IPS DF 4.7 (cell line): ENCODE measurements around the gene KLF15.
"Not testable (repeated sequence)": the region's sequence is repeated elsewhere in the genome, so short reads cannot be mapped to it uniquely, and the experiment has no call there.

ENCODE experiments used
- DNase-seq: peaks from one replicate; pipeline ENCODE4 v3.0.0-alpha.2; 2013; ENCODE audit warnings: low spot score; ENCODE audit errors: extremely low read depth

KLF15 gene

DNA sequence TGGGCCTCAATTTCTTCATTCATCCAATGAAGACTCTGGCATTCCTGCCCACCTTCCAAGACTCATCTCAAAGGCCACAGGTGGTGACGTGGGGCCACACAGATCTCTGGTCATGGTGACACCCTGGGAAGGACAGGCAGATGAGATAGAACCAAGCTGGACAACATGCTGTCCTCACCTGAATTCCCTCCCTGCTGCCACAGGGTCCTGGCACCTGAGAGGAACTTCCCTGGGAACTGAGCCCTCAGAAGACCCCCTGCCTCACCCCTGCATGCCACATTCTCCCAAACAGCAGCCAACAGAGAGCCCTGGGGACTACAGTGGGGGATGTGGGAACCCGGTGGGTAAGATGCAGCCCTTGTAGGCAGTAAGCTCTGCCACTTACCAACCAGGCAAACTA, 10.7 kb downstream of the KLF15 start:
- DNase-seq: no peak

DNA sequence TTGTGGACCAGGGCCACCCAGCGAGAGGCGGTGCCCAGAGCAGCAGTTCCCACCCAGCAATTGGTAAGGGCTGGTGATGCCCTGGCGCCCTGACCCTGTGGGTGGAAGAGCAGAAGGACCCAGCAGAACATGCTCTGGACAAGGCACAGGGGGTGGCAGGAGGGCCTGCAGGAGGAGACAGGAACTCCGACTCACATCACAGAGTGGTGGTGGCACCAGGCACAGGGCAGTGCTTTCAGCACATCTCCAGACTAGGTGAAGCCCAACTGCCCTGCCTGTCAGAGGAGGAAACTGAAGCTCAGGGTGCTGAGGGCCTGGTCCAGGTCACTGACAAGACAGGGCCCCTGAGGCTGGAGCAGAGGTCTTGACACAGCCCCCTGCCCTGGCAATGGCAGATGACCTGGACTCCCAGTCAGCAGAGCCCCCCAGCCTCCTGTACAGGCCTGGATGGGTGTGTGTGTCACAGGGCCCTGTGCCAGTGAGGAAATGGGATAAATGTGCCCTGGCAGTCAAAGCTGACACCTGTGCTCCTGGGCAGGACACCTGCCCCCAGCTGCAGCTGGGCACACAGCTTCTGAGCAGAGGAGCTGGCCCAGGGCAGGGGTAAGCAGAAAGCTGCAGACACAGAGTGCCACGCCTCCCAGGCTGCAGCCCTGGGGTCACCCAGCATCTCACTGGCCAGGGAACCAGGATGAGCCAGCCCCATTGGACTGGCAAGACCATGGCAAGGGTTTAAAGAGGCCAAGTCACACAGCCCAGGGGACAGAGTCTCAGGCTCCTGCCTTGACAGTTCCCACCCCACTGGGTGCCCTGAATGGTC, 11.4 kb downstream of the KLF15 start:
- DNase-seq: no peak

DNA sequence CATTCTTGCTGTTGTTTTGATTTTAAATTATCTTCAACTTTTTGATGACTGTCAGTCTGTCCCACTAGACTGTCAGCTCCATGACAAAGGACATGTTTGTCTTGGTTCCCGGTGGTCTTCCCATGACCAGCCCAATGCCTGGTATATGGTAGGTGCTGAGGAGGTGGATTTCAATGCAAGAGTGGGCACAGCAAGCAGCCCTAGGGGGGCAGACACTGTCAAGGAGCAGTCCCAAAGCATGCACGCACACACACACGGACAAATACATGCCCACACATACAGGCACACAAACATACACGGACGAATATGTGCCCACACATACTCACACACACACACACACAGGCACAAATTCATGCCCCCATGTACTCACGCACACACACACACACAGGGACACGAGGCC, 12.0 kb downstream of the KLF15 start:
- DNase-seq: no peak

DNA sequence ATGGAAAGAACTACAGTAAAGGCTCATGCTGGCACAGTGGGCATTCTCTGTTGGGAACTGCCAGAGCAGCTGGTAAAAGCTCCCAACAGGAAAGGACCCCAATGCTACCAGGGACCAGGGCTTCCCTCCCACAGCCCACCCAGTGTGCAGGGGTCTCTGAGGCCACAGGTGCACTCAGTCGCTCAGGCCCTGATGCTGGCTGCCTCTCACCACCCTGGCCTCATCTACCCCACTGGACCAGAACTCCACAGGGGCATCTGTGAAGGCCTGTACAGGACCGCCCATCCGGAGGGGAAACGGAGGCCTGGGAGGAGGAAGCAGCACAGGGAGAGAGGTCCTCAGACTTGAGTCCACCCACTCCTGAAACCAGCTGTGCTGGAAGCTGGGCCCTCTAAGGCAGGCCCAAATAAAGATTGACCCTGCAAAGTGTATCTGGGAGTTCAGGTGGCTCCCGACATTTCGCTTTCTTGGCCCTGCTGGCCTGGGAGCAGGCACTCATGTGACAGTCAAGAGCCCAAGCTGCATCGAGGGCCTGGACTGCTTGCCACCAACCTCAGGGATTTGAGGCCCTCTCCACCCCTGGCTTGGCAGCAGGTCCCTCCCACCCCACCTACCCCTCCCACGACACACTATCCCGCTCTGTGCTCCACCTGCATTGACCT, 12.7 kb downstream of the KLF15 start:
- no peak for DNase-seq

DNA sequence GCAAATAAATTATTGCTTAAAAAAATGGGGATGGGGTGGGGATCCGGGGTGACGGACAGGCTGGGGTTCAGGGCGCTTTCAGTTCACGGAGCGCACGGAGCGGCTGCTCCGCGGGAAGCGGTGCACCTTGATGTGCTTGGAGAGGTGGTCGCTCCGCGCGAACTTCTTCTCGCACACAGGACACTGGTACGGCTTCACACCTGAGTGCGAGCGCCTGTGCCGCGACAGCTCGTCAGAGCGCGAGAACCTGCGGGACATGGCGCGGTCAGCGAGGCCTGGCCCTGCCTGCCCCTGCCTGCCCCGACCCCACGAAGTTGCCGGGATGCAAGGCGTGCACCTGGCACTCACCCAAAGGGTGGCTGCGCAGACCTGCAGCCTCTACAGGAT, 13.6 kb downstream of the KLF15 start:
- DNase-seq: no peak

DNA sequence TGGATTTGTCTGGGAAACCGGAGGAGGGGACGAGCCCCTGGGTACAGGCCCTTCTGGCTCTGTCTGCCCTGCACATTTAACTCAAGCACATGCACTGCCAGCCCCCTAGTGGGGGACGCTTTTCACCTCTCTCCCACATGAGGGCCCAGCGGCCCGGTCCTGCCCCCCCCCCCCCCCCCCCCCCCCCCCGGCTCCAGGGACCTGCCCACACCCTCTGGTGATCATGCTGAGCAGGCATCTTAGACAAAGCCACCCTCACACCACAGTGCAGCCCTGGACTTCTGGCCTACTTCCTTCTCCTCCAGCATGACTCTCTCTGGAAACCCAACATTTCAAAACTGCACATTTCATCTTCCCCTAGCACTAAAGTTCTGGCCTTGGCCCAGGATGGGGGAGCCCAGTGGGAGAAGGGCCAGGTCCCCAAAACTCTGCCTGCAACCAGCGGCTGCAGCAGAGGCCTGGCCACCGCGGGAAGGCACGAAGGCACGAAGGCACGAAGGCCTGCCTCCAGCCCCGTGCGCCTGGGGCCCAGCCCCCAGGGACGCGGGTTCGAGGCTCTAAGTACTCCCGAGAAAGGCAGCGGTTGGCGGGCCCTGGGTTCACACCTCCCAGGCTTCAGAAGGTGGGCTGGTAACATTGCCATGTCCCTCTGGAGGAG, 14.1 kb downstream of the KLF15 start:
- no peak for DNase-seq

DNA sequence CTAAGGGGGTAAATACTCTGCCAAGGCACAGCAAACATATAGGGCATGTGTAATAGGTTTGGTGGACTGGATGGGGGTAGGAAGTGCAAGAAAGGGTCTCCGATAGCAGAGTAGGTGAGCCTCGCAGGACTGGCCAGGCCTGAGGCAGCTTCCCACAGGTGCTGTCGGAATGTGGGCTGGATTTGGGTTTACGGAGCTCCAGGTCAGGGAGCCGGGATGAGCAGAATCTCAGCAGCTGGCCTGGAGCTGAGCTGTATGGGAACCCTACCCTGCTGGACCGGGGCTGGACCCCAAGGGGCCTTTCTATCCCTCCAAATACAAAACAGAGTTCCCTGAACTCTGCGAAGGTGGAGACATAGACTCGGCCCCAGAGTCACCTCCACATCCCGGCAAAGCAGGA, 15.0 kb downstream of the KLF15 start:
- no peak for DNase-seq

DNA sequence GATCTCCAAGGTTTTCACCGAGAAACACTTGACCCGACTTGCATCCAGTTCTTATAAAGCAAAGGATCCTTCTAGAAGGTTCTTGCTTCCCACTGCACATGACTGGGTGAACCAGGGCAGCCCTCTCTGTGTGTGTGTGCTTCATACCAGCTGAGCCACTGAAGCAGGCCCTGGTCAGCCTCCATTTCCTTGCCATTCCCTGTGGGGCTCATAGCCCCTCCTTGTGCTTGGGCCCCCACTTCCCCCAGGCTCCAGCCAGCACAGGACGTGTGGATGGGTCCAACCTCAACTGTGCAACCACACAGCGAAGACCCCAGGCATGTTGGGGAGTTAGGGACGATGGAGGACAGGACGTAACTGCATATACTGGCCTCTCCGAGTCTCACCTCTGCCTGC, 15.5 kb downstream of the KLF15 start:
- DNase-seq: no peak

DNA sequence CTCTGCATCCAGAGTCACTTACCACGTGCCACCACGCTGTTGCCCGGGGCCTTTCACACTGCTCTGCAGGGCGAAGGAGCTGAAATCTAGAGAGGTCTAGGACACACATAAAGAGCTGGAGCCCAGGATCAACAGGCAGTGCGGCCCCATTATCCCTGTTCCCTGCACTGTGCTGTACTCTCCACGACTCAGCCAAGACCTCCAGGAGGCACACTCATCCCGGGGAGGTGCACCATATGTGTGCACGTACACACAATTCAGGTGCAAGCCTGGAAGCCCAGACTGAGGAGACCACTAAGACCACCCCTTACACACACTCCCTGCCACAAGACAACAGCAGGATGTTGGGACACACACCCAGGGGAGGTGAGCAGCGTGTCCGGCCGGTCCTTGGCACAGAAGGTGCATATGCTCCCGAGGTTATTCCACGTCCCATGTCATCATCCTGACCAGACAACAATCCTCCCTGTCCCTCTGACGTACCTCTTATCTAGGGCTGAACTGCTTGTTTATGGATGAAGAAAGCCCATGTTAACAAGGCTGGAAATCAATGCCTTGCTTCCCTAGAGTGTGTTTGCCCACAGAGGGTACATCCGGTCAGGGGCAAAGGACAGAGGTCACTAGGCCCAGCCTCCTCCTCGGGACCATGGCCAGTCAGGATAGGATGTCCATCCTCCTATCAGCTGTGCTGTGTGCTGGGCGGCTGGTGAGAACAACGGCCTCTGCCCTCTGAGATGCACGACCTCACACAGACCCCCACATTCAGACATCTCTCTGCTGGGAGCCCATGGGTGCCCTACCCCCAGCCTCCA, 16.1 kb downstream of the KLF15 start:
- no peak for DNase-seq

DNA sequence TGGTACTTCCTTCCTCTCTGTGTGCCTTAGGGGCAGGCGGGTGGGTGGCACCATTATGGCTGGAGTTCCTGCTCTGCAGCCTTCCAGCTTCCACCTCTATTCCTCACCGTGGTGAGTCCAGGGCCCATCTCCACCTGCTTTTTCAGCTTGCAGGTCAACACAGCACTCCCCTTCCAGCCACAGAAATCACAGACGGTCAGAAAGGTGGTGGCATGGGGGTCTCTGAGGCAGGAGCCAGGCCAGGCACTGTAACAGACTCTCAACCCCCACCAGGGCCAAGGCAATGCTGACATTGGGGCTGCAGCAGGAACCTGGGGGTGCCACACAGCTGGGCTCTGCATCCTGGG, 16.6 kb downstream of the KLF15 start:
- DNase-seq: no peak

DNA sequence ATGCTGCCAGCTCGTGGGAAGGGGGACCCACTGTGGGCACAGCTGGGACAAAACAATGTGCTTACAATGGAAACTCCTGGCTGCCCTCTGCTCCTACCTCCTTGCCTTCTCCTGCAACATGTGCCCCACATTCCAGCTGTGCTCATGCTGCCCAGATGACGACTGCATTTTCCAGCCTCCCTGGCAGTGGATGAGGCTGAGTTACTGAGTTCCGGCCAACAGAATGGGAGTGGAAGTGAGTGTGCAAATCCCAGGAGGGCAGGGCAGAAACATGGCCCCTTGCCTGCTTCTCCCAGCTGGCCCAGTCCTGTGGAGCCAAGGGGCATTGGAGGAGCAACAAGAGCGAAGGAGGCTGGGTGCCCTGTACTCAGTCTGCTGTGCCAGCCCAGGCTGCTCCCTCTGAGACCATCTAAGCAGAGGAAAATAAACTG, 17.1 kb downstream of the KLF15 start:
- DNase-seq: no peak

DNA sequence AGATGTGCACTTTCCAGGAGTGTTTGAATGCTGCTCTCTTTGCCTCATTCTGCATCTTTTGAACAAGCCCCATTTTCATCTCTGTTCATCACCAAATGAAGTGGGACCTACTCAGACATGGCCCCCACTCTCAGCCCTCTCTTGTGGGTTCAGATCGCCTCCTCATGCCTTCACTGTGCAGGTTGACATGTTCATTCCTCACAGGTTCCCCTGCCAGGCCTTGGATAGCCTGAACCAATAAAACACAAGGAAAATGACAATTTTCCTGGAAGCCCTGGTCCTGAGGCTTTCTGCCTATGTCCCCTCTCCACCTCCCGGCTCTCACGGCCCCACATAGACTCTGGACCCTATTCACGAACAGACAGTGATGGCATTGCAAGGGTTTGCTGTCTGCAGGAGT, 17.7 kb downstream of the KLF15 start:
- no peak for DNase-seq

DNA sequence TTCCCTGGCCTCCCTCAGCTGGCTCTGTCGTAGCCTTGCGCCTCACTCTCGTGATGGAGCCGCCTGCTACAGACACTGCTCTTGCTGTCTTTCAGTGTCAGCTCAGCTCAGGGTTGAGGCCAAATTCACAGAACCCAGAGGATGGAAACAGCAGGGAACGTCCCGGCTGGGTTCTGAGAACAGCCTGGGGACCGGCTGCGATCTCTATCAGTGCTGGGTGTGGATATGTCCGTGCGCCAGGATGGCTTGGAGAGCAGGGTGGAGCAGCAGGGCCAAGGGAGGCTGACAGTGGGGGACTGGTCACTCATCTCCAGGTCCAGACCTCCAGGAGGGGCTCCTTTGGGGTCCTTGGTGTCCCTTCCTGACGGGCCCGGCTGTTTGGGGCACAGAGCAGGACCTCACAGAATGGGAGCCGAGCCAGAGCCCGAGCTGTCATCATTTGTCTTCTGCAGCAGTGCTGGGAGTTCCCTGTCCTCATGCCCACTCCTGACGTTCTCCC, 18.4 kb downstream of the KLF15 start:
- DNase-seq: no peak

DNA sequence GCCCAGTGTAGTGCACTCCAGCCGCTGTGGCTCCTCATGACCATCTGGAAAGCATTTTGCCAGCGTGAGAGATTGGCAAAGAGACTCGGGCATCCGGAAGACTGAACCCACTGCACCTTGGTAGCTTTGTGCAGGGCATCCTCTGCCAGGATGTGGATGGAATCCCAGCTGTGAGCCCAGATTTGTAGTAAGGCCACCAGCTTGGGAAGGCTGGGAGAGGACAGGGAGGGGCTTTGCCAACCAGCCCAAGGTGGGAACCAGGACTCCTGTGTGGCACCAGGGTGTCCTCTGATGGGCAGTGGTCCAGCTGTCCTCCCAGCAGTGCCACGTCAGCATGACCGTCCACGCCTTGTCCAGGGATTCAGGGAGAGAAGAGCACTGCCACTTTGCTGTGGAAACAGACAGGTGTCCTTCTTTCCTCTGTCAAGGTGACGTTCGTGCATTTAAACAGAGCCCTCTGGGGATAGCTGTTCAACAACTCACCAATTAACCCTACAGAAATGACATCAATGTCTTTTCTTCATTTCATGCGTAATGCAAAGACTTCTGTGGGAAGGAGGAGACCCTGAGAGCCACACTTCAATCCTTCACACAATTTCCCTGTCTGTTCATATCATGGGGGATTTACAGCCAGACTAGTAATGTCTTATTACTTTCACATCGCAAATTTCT, 19.1 kb downstream of the KLF15 start:
- no peak for DNase-seq

DNA sequence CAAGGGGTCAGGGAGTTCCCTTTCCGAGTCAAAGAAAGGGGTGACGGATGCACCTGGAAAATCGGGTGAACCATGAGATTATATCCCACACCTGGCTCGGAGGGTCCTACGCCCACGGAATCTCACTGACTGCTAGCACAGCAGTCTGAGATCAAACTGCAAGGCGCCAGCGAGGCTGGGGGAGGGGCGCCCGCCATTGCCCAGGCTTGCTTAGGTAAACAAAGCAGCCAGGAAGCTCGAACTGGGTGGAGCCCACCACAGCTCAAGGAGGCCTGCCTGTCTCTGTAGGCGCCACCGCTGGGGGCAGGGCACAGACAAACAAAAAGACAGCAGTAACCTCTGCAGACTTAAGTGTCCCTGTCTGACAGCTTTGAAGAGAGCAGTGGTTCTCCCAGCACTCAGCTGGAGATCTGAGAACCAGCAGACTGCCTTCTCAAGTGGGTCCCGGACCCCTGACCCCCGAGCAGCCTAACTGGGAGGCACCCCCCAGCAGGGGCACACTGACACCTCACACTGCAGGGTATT, 25.3 kb downstream of the KLF15 start:
- DNase-seq: not testable (repeated sequence)

DNA sequence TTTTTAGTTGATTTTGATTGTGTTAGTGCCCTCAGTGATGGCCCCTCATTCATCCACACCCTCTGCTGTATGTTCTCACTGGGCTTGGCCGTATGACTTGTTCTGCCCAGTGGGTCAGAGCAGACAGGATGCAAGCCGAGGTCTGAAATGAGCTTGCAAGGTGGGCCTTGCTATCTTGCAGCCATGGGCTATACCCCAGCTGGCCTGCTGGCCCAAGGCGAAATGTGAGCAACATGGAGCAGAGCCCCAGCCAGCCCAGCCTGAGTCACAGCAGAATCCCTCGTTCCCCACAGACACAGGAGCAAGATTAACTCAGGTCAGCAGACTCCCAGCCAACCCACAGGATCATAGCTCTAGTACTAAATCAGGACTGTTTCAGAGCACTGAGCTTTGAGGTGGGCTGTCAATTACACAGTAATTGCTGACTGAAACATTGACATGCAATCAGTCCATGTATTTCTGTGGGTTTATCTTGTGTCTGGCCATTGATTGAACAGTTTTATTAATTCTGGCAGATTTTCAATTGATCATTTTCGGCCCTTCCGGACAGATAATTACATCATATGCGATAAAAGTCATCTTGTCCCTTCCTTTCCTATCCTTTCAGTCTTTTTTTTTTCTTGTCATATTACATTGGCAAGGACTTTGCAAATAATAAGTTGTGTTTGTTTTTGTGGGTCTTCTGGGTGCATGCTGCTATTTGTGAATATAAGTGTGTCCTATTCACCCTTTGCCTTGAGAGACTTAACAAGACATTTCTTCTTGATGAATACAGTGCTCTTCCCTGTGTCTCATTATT, 27.1 kb downstream of the KLF15 start:
- DNase-seq: no peak

DNA sequence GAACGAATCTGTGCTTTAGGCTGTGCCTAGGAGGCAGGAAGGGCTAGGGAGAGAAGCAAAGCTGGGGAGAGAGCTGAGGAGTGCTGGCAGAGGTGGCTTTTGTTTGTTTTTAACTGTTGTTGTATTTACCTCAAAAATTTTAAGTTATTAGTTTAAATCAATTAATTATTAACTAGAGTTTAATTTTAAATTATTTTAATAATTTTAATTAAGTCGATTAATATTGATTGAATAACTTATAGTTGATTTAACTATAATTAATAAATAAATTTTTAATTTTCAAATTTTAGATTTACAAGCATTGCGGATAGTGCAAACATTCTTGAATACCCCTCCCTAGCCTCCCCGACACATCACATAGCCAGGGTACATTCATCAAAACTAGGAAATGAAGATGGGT, 30.6 kb downstream of the KLF15 start:
- DNase-seq: no peak

DNA sequence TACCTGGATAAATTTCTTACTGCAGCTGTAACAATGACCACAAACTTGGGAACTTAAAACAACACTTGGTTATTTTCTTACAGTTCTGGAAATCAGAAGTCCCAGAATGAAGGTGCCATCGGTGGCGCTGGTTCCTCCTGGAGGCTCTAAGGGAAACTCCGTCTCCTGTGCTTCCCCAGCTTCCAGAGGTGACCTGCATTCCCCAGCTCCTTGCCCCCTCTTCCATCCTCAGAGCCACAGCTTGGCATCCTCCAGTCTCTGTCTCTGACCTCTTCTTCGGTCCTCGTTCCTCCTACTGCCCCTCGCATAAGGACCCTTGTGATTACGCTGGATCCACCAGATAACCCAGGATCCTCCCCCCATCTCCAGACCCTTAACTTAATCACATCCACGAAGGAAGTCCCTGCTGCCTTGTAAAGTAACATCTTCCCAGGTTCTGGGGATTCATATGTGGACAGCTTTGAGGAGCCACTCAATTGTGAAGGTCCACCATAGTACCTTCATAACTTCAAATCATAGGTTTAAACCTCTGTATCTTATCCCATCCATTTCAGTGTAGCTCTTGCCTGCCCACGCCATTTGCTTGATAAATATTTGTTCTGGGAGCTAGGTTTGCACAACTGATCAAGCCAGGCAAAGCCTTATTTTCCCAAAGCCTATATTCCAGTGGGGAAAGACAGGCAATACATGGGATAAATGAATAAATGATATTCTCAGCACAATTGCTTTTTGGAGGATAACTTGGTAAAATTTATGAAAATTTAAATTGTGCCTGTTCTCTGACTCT, 34.8 kb downstream of the KLF15 start:
- no peak for DNase-seq

DNA sequence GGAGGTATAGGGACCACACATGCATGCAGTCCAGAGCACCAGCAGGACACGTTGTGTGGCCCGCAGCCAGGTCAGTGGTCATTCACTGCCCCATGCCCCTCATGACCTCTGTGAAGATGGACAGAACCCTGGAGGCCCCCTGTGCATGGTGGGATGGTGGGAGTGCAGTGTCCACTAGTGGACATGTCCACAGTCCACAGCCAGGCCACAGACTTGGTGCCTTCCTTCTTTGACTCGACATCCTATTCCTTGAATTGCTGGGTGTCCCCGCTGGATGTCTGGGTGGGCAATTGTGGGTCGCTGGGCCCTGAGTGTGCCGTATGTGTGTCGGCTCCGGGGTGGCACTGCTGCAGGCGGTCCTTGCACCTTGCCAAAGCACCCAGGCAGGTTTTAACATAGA, 35.7 kb downstream of the KLF15 start:
- DNase-seq: no peak
